IPS DF 6.9 (cell line): ENCODE results near the gene ANKRD31.
"Not testable (repeated sequence)": the region's sequence is repeated elsewhere in the genome, so short reads cannot be mapped to it uniquely, and the experiment has no call there.

Source experiments
- DNase-seq: peaks from one replicate; pipeline ENCODE4 v3.0.0-alpha.2; 2013; ENCODE audit warnings: low read depth, low spot score
- H3K27ac ChIP-seq: one replicate; pipeline ENCODE4 v1.5.1; 2013; ENCODE audit warnings: low read length, control low read depth
- H3K27me3 ChIP-seq: 2 replicates; pipeline ENCODE4 v1.6.1; 2013; ENCODE audit warnings: mild to moderate bottlenecking, low read length; ENCODE audit not compliant: control insufficient read depth, insufficient read depth
- H3K36me3 ChIP-seq: 2 replicates; pipeline ENCODE4 v1.6.1; 2013; ENCODE audit warnings: low read length; ENCODE audit not compliant: control insufficient read depth, insufficient read depth
- H3K4me1 ChIP-seq: 2 replicates; pipeline ENCODE4 v1.6.1; 2013; ENCODE audit warnings: low read length; ENCODE audit not compliant: control insufficient read depth, insufficient read depth
- H3K4me3 ChIP-seq: 2 replicates; pipeline ENCODE4 v1.5.1; 2013; ENCODE audit warnings: mild to moderate bottlenecking, low read length
- H3K9me3 ChIP-seq: 2 replicates; pipeline ENCODE4 v1.6.1; 2013; ENCODE audit warnings: low read length, inconsistent platforms; ENCODE audit not compliant: control insufficient read depth, insufficient read depth
- WGBS: extraction: QIAGEN DNeasy Blood & Tissue Kit; methylation state at CpG from one replicate; pipeline ENCODE4 v1.1.7; 2013; ENCODE audit warnings: mixed read lengths, missing lambda C conversion rate; ENCODE audit not compliant: insufficient read length, insufficient coverage; 5-methylcytosine and 5-hydroxymethylcytosine counted together

ANKRD31 gene

GRCh38 chr5:75235711-75236110 lies 967 bp downstream of the ANKRD31 start:
- H3K4me1 ChIP-seq, result peaks cover 5% of the 10 kb centered on the region; the same call in 1 of the 2 replicates
- no peak overlapping the region for H3K4me3 ChIP-seq
- DNase-seq, result no peak
- H3K36me3 ChIP-seq, result no peaks in the 10 kb centered on the region
- no CpG with 5 or more reads among the region's 4 CpGs for WGBS
- H3K27ac ChIP-seq, result no peak overlapping the region
- H3K27me3 ChIP-seq, result no peaks in the 10 kb centered on the region
- H3K9me3 ChIP-seq, result no peaks in the 10 kb centered on the region

GRCh38 chr5:75234251-75234650 lies 2.4 kb downstream of the ANKRD31 start:
- DNase-seq, result no peak
- no peaks in the 10 kb centered on the region for H3K9me3 ChIP-seq
- no peaks in the 10 kb centered on the region for H3K27me3 ChIP-seq
- no peaks in the 10 kb centered on the region for H3K36me3 ChIP-seq
- H3K4me3 ChIP-seq, result no peak overlapping the region
- H3K27ac ChIP-seq, result no peak overlapping the region
- H3K4me1 ChIP-seq, result peaks cover 4% of the 10 kb centered on the region; the same call in 1 of the 2 replicates

GRCh38 chr5:75226916-75227315 lies 9.8 kb downstream of the ANKRD31 start:
- no CpG with 5 or more reads among the region's 2 CpGs for WGBS
- no peak for DNase-seq
- Histone ChIP-seq H3K9me3 (no peaks in the 10 kb centered on the region), H3K36me3 (no peaks in the 10 kb centered on the region), H3K4me1 (no peaks in the 10 kb centered on the region), H3K27me3 (no peaks in the 10 kb centered on the region), H3K4me3 (no peak overlapping the region), H3K27ac (no peak overlapping the region)

GRCh38 chr5:75225506-75225905 lies 11.2 kb downstream of the ANKRD31 start:
- no peaks in the 10 kb centered on the region for H3K36me3 ChIP-seq
- DNase-seq, result no peak
- no peaks in the 10 kb centered on the region for H3K27me3 ChIP-seq
- no peak overlapping the region for H3K4me3 ChIP-seq
- no peaks in the 10 kb centered on the region for H3K4me1 ChIP-seq
- H3K9me3 ChIP-seq, result no peaks in the 10 kb centered on the region
- no peak overlapping the region for H3K27ac ChIP-seq

- not testable (repeated sequence) for DNase-seq
Measured at GRCh38 chr5:75220787-75221186, 15.9 kb downstream of the ANKRD31 start.

GRCh38 chr5:75214928-75215327 lies 21.8 kb downstream of the ANKRD31 start:
- Histone ChIP-seq H3K4me3 (no peak overlapping the region), H3K4me1 (no peaks in the 10 kb centered on the region), H3K36me3 (no peaks in the 10 kb centered on the region), H3K27me3 (no peaks in the 10 kb centered on the region), H3K27ac (no peak overlapping the region), H3K9me3 (no peaks in the 10 kb centered on the region)
- DNase-seq, result no peak
- WGBS, result no CpG with 5 or more reads among the region's 4 CpGs

More at GRCh38 chr5:75220787-75221186, 15.9 kb downstream of the ANKRD31 start:
- not testable (repeated sequence) for H3K4me3 ChIP-seq, H3K27ac ChIP-seq, H3K27me3 ChIP-seq, H3K36me3 ChIP-seq, H3K9me3 ChIP-seq, H3K4me1 ChIP-seq
- WGBS, result no CpG with 5 or more reads among the region's 2 CpGs

- Histone ChIP-seq H3K36me3 (no peaks in the 10 kb centered on the region), H3K27ac (no peak overlapping the region)
- WGBS, result no CpG with 5 or more reads among the region's 2 CpGs
Measured at GRCh38 chr5:75214409-75214808, 22.3 kb downstream of the ANKRD31 start.

GRCh38 chr5:75203604-75204003 lies 33.1 kb downstream of the ANKRD31 start:
- H3K9me3 ChIP-seq, result no peaks in the 10 kb centered on the region
- no peaks in the 10 kb centered on the region for H3K36me3 ChIP-seq
- no CpG with 5 or more reads among the region's 3 CpGs for WGBS
- H3K4me3 ChIP-seq, result no peak overlapping the region
- no peaks in the 10 kb centered on the region for H3K27me3 ChIP-seq
- no peak overlapping the region for H3K27ac ChIP-seq
- no peaks in the 10 kb centered on the region for H3K4me1 ChIP-seq
- DNase-seq, result no peak

More at GRCh38 chr5:75214409-75214808, 22.3 kb downstream of the ANKRD31 start:
- H3K4me3 ChIP-seq, result no peak overlapping the region
- H3K4me1 ChIP-seq, result no peaks in the 10 kb centered on the region
- no peak for DNase-seq
- H3K9me3 ChIP-seq, result no peaks in the 10 kb centered on the region
- H3K27me3 ChIP-seq, result no peaks in the 10 kb centered on the region

- Histone ChIP-seq H3K36me3 (no peaks in the 10 kb centered on the region), H3K27ac (no peak overlapping the region)
- no peak for DNase-seq
Measured at GRCh38 chr5:75202935-75203334, 33.7 kb downstream of the ANKRD31 start.

GRCh38 chr5:75200776-75201175 lies 35.9 kb downstream of the ANKRD31 start:
- Histone ChIP-seq H3K4me3 (no peak overlapping the region), H3K27ac (no peak overlapping the region), H3K27me3 (no peaks in the 10 kb centered on the region), H3K36me3 (no peaks in the 10 kb centered on the region), H3K9me3 (no peaks in the 10 kb centered on the region), H3K4me1 (no peaks in the 10 kb centered on the region)
- WGBS, result no CpG with 5 or more reads among the region's 4 CpGs
- DNase-seq, result no peak

More at GRCh38 chr5:75202935-75203334, 33.7 kb downstream of the ANKRD31 start:
- H3K4me3 ChIP-seq, result no peak overlapping the region
- WGBS, result no CpG with 5 or more reads among the region's 1 CpG
- no peaks in the 10 kb centered on the region for H3K4me1 ChIP-seq
- H3K9me3 ChIP-seq, result no peaks in the 10 kb centered on the region
- H3K27me3 ChIP-seq, result no peaks in the 10 kb centered on the region

- no peaks in the 10 kb centered on the region for H3K4me1 ChIP-seq
- H3K36me3 ChIP-seq, result no peaks in the 10 kb centered on the region
- WGBS, result no CpG with 5 or more reads among the region's 1 CpG
- no peak for DNase-seq
- no peaks in the 10 kb centered on the region for H3K27me3 ChIP-seq
- H3K9me3 ChIP-seq, result no peaks in the 10 kb centered on the region
- H3K4me3 ChIP-seq, result no peak overlapping the region
- no peak overlapping the region for H3K27ac ChIP-seq
Measured at GRCh38 chr5:75199946-75200345, 36.7 kb downstream of the ANKRD31 start.
